Germinal center (tissue), 1 donor: ENCODE data around the gene EFNB3.
A peak's percentile ranks its signal among the peaks of the same experiment; 100 is the strongest.

Experiments
- DNase-seq: peaks from one replicate; pipeline ENCODE4 v3.0.0; 2012; ENCODE audit warnings: mixed read lengths, low spot score

Gene EFNB3

DNA sequence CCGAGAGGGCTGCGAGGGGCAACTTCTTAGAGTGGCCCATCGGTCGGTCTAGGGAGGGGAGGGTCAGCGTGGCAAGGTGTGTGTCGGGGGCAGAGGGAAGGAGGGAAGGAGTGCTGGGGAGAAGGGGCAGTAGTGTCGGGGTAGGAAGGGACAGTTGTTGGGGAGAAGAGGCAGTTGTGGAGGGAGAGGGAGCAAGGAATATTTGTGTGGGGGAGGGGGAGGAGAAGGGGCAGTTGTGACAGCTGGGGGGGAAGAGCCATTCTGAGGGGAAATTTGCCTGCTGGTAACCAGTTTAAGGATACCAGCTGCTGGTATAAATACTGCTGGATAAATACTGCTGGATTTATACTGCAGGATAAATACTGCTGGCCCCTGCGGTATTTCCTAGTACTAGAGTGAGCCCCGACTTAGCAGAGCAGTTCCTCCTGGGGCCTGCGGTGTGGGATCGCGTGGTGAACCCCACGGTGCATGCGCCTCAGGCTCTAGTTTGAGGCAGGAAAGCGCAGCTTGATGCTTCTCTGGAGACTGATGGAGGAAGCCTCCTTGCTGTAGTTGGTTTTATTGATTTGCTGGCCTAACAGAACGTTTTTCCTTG lies 12.9 kb downstream of the EFNB3 start:
- DNase-seq = no peak

DNA sequence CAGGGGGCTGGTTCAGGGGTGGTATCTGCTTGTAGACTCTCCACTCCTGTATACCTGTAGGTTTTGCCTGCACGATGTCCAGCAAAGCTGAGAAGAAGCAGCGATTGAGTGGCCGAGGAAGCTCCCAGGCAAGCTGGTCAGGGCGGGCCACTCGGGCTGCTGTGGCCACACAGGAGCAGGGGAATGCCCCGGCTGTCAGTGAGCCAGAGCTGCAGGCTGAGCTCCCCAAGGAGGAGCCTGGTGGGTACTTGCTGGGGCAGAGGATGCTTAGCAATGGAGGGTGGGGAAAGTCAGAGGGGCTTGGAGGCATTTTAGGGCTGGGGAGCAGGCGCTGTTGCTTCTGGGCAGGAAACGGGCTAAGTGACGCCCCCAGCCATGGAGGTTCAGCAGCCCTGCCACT lies 14.7 kb downstream of the EFNB3 start:
- no peak for DNase-seq

GRCh38 chr17:7720125-7720524 lies 15.1 kb downstream of the EFNB3 start:
- DNase-seq = no peak

DNA sequence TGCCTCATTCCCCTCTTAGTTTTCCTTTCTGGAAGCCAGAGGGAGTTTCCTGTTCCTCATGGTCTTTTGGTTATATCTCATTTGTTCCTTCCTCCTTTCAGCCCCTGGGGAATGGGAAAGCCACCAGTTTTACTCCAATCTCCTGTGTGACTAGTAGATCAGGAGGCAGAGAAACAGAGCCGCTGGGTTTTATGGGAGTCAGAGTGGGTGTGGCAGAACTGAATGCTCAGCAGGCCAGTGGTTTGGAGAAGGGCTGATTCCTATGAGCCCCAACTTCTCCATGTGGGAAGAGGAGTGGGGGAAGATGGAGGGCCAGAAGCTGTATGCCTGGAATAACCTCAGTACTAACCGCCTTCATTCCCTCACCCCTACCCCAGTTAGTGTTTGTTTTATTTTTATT lies 16.6 kb downstream of the EFNB3 start:
- DNase-seq = no peak

- DNase-seq = no peak
Measured at GRCh38 chr17:7727886-7728285, 22.9 kb downstream of the EFNB3 start.

- peak; percentile 37 for DNase-seq
Measured at GRCh38 chr17:7729816-7730215, 24.8 kb downstream of the EFNB3 start.

DNA sequence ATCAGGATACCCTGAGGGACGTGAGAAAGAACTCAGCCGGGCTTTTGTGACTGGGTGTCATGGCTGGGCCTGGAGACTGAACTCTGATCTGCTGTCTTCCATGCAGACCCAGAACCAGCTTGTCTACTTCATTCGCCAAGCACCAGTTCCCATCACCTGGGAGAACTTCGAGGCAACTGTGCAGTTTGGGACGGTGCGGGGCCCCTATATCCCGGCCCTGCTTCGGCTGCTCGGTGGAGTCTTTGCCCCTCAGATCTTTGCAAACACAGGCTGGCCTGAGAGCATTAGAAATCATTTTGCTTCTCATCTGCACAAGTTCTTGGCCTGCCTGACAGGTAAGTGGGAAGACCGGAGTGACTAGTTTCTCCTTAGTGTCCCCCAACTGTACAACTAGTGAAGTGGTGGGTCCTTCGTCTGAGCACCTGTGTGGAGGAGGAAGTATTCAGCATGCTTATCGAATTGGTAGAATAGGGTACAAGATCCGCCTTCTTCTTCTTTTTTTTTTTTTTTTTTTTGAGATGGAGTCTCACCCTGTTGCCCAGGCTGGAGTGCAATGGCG lies 28.1 kb downstream of the EFNB3 start:
- DNase-seq = no peak

DNA sequence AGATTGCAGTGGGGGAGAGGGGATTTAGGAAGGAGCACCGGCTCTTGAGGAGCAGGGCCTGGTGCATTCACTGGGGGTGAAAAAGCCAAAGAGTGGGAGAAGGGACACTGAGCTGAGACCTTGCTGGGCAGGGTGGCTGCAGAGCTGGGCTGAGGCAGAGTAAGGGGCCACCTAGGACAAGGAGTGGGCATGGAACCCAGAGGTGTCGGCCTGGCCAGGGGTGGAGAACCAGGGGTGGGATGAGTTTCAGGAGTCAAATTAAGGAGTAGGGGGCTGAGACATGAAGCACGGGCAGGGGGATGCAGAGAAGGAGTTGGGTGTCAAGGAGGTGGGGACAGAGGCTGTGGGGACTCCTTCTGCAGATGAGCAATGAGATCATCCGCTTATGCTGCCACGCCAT lies 32.6 kb downstream of the EFNB3 start:
- DNase-seq = no peak

GRCh38 chr17:7739746-7740145 lies 34.7 kb downstream of the EFNB3 start:
- DNase-seq = no peak

GRCh38 chr17:7740481-7741001 lies 35.5 kb downstream of the EFNB3 start:
- no peak for DNase-seq

- no peak for DNase-seq
Measured at GRCh38 chr17:7742729-7743128, 37.7 kb downstream of the EFNB3 start.

DNA sequence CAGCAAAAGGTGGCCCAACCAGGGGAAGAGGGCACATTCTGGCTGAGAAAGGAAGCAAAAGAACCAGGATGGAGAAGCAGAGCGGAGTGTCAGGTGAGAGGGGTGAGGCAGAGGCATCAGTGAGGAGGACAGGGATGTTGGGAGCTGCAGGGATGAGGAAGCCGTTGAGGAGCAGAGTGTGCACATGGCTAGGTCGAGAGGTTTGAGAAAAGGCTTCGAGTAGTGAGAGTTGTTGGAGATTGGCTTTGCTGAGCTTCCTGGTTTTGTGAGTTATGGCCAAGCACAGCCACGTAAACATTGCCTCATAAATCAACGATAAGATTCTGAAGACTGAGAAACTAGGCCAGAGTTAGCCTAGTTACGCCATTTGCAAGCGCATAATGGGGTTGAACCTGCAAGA lies 39.4 kb downstream of the EFNB3 start:
- DNase-seq = no peak

DNA sequence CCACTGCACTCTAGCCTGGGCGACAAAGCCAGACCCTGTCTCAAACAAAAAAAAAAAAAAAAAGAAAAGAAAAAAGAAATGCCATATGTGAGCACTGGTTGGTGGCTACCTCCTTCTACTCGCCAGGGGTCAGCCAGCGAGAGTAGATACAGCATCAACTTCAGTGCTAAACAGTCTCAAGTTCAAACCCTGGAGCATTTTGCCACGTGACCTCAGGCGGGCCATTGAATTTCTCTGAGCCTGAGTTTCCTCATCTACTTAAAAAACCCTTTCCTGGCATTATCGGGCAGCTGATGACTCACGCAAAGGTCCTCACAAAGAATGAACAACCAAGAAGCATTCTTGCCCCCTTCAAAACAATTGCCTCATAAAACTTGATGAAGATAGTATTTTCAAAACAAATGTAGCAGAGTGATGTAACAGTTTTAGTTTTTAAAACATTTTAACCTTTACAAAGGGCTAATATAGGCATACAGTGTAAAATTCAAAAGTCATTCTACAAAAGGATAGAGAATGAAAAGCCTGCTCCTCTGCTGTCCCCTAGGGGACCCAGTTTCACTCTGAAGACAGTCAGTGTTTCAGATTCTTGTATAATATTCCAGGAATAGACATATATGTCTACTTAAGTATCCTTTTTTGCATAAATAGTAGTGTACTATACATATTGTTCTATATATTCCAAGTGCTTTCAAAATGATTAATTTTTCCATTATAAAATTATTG lies 40.9 kb downstream of the EFNB3 start:
- no peak for DNase-seq

- no peak for DNase-seq
Measured at GRCh38 chr17:7747635-7748071, 42.7 kb downstream of the EFNB3 start.

- no peak for DNase-seq
Measured at GRCh38 chr17:7748076-7748775, 43.2 kb downstream of the EFNB3 start.

- DNase-seq = no peak
Measured at GRCh38 chr17:7750321-7750821, 45.4 kb downstream of the EFNB3 start.

- no peak for DNase-seq
Measured at GRCh38 chr17:7754656-7755055, 49.7 kb downstream of the EFNB3 start.

- no peak for DNase-seq
Measured at GRCh38 chr17:7755095-7755890, 50.3 kb downstream of the EFNB3 start.

GRCh38 chr17:7756968-7757367 lies 52.0 kb downstream of the EFNB3 start:
- no peak for DNase-seq
